Measurements from ENCODE around the gene LSM4.

Gene LSM4

GRCh38 chr19:18287836-18288772 is 34.8 kb downstream of the LSM4 start (continued):
- TF ChIP-seq, protein P1, sequence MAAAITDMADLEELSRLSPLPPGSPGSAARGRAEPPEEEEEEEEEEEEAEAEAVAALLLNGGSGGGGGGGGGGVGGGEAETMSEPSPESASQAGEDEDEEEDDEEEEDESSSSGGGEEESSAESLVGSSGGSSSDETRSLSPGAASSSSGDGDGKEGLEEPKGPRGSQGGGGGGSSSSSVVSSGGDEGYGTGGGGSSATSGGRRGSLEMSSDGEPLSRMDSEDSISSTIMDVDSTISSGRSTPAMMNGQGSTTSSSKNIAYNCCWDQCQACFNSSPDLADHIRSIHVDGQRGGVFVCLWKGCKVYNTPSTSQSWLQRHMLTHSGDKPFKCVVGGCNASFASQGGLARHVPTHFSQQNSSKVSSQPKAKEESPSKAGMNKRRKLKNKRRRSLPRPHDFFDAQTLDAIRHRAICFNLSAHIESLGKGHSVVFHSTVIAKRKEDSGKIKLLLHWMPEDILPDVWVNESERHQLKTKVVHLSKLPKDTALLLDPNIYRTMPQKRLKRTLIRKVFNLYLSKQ (tag by site-specific recombination; IDR thresholded peaks at IDR 0.05; ENCODE audit: borderline replicate concordance), result no peak

GRCh38 chr19:18286973-18287635 is 35.8 kb downstream of the LSM4 start:
- no peaks in the 10 kb centered on the region for H3K4me1 ChIP-seq (ENCODE audit: control insufficient read depth, insufficient read depth, low read length)
- no peak overlapping the region for H3K4me3 ChIP-seq (ENCODE audit: low read depth, low read length)
- ChIA-PET CTCF (interaction anchor here (1.6 kb wide), 1 partner anchor 9 kb away, joined by 3 read pairs; no protein-coding TSS in a partner anchor), POLR2A (interaction anchor here (0.6 kb wide), 1 partner anchor 157 kb away, joined by 3 read pairs; no protein-coding TSS in a partner anchor)
- TF ChIP-seq ZBTB20 (tag by site-specific recombination; IDR thresholded peaks at IDR 0.05) (peak; percentile 48; the same call in 1 of the 2 replicates), ZNF623 (tag by site-specific recombination; IDR thresholded peaks at IDR 0.05) (peak; percentile 98), ZBTB21 (tag by site-specific recombination; IDR thresholded peaks at IDR 0.05) (no peak)
- no peak overlapping the region for H3K27ac ChIP-seq (ENCODE audit: extremely low read depth, low read depth, low read length)
- no peaks in the 10 kb centered on the region for H3K9me3 ChIP-seq (ENCODE audit: control insufficient read depth, insufficient read depth, low read depth, low read length)
- H3K36me3 ChIP-seq (ENCODE audit: control insufficient read depth in 2 of 2, insufficient read depth in 1 of 2, low read length in 2 of 2), result no peaks in the 10 kb centered on the region

DNA sequence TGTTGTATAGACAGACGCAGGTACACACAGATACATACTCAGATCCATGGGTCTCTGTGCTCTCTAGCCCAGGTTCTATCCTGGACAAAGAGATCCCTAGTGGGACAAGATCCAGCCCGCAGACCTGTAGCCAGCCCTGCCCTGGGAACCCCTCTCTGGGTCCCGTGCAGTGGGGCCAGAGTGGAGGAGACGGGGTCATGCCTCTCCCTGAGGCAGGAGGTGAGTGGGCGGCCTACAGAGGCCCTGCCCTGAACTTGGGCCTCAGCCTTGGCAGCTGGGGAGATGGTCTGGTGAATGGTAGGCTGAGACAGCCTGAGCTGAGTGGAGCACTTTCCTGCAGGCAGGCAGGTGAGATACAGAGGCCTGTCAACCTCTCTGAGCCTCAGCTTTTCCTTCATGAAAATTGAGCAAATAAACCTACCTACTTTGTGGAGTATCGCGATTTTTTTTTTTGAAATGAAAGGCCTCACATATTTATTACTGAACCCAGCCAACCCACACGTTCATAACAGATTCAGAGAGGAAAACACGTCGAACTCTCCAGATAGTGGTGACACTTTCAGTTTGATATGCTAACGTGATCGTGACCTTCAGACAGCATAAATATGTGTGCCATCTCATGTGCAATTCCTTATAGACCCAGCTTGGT is 38.0 kb downstream of the LSM4 start:
- TF ChIP-seq, protein P2, sequence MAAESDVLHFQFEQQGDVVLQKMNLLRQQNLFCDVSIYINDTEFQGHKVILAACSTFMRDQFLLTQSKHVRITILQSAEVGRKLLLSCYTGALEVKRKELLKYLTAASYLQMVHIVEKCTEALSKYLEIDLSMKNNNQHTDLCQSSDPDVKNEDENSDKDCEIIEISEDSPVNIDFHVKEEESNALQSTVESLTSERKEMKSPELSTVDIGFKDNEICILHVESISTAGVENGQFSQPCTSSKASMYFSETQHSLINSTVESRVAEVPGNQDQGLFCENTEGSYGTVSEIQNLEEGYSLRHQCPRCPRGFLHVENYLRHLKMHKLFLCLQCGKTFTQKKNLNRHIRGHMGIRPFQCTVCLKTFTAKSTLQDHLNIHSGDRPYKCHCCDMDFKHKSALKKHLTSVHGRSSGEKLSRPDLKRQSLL (tag by site-specific recombination; IDR thresholded peaks at IDR 0.05), result no peak
- TF ChIP-seq ZNF335 (tag by site-specific recombination; conservative IDR thresholded peaks at IDR 0.05) (peak; percentile 53; the same call in 1 of the 2 replicates), ZFHX2 (tag by site-specific recombination; conservative IDR thresholded peaks at IDR 0.05) (peak; percentile 69), ZBTB20 (tag by site-specific recombination; IDR thresholded peaks at IDR 0.05) (peak; percentile 37; the same call in 1 of the 2 replicates), EGR2 (tag by site-specific recombination; IDR thresholded peaks at IDR 0.05; ENCODE audit: low read depth) (peak; percentile 25; the same call in 1 of the 2 replicates)
- Histone ChIP-seq H3K36me3 (ENCODE audit: control insufficient read depth in 2 of 2, insufficient read depth in 1 of 2, low read length in 2 of 2) (no peaks in the 10 kb centered on the region), H3K4me1 (ENCODE audit: control insufficient read depth, insufficient read depth, low read length) (no peaks in the 10 kb centered on the region), H3K4me3 (ENCODE audit: low read depth, low read length) (no peak overlapping the region), H3K9me3 (ENCODE audit: control insufficient read depth, insufficient read depth, low read depth, low read length) (no peaks in the 10 kb centered on the region), H3K27ac (ENCODE audit: extremely low read depth, low read depth, low read length) (no peak overlapping the region; the same call in 1 of the 2 replicates)
- ChIA-PET CTCF (interaction anchor here (1.2 kb wide), 1 partner anchor 44 kb away, joined by 3 read pairs; no protein-coding TSS in a partner anchor), POLR2A (no interaction called here)

GRCh38 chr19:18283338-18283737 is 39.5 kb downstream of the LSM4 start:
- no peaks in the 10 kb centered on the region for H3K4me1 ChIP-seq (ENCODE audit: control insufficient read depth, insufficient read depth, low read length)
- H3K36me3 ChIP-seq (ENCODE audit: control insufficient read depth in 2 of 2, insufficient read depth in 1 of 2, low read length in 2 of 2), result peaks cover 2 to 8% of the 10 kb centered on the region in 2 experiments; a peak in 2 of 3 replicates
- ChIA-PET POLR2A (interaction anchor here (4.4 kb wide), 1 partner anchor 9 kb away, joined by 184 read pairs; no protein-coding TSS in a partner anchor), CTCF (no interaction called here)
- H3K4me3 ChIP-seq (ENCODE audit: low read depth, low read length), result no peak overlapping the region
- H3K27ac ChIP-seq (ENCODE audit: extremely low read depth, low read depth, low read length), result no peak overlapping the region
- H3K9me3 ChIP-seq (ENCODE audit: control insufficient read depth, insufficient read depth, low read depth, low read length), result no peaks in the 10 kb centered on the region
- TF ChIP-seq ZNF571 (tag by site-specific recombination; IDR thresholded peaks at IDR 0.05) (no peak), GLIS2 (tag by site-specific recombination; IDR thresholded peaks at IDR 0.05) (no peak), ZNF623 (tag by site-specific recombination; IDR thresholded peaks at IDR 0.05) (no peak), ZNF677 (tag by site-specific recombination; IDR thresholded peaks at IDR 0.05) (no peak), ZNF341 (tag by site-specific recombination; IDR thresholded peaks at IDR 0.05; ENCODE audit: low read depth) (no peak), ATF2 (tag by site-specific recombination; IDR thresholded peaks at IDR 0.05; ENCODE audit: low read depth) (no peak), KLF10 (tag by site-specific recombination; IDR thresholded peaks at IDR 0.05) (no peak)
- TF ChIP-seq, protein P3, sequence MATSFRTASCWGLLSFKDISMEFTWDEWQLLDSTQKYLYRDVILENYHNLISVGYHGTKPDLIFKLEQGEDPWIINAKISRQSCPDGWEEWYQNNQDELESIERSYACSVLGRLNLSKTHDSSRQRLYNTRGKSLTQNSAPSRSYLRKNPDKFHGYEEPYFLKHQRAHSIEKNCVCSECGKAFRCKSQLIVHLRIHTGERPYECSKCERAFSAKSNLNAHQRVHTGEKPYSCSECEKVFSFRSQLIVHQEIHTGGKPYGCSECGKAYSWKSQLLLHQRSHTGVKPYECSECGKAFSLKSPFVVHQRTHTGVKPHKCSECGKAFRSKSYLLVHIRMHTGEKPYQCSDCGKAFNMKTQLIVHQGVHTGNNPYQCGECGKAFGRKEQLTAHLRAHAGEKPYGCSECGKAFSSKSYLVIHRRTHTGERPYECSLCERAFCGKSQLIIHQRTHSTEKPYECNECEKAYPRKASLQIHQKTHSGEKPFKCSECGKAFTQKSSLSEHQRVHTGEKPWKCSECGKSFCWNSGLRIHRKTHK (tag by site-specific recombination; IDR thresholded peaks at IDR 0.05), result no peak
- TF ChIP-seq, protein P4, sequence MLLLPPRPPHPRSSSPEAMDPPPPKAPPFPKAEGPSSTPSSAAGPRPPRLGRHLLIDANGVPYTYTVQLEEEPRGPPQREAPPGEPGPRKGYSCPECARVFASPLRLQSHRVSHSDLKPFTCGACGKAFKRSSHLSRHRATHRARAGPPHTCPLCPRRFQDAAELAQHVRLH (tag by site-specific recombination; IDR thresholded peaks at IDR 0.05), result no peak
- TF ChIP-seq, protein P5, sequence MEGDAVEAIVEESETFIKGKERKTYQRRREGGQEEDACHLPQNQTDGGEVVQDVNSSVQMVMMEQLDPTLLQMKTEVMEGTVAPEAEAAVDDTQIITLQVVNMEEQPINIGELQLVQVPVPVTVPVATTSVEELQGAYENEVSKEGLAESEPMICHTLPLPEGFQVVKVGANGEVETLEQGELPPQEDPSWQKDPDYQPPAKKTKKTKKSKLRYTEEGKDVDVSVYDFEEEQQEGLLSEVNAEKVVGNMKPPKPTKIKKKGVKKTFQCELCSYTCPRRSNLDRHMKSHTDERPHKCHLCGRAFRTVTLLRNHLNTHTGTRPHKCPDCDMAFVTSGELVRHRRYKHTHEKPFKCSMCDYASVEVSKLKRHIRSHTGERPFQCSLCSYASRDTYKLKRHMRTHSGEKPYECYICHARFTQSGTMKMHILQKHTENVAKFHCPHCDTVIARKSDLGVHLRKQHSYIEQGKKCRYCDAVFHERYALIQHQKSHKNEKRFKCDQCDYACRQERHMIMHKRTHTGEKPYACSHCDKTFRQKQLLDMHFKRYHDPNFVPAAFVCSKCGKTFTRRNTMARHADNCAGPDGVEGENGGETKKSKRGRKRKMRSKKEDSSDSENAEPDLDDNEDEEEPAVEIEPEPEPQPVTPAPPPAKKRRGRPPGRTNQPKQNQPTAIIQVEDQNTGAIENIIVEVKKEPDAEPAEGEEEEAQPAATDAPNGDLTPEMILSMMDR (tag by site-specific recombination; IDR thresholded peaks at IDR 0.05), result no peak
